HAP-1 (cell line): Measurements from ENCODE around the gene RUNDC1.
"Not testable (repeated sequence)": the region's sequence is repeated elsewhere in the genome, so short reads cannot be mapped to it uniquely, and the experiment has no call there.

Source experiments
- DNase-seq, 2 experiments: peaks; one replicate each; pipeline ENCODE4 v3.0.0-alpha.2; 2016 to 2020; ENCODE audit warnings: low spot score in 2 of 2
- H3K27me3 ChIP-seq: fragments of 250-450 bp; sonication (Bioruptor Pico); 2 replicates; pipeline ENCODE4 v1.5.1; 2020; ENCODE audit warnings: low read depth, mild to moderate bottlenecking, moderate library complexity
- H3K36me3 ChIP-seq: fragments of 250-450 bp; sonication (Bioruptor Pico); replicated peaks from 2 replicates; pipeline ENCODE4 v1.5.1; 2020; ENCODE audit warnings: mild to moderate bottlenecking
- H3K4me1 ChIP-seq: fragments of 250-450 bp; sonication (Bioruptor Pico); 2 replicates; pipeline ENCODE4 v1.5.1; 2020; ENCODE audit warnings: mild to moderate bottlenecking
- H3K4me3 ChIP-seq: fragments of 250-450 bp; sonication (Bioruptor Pico); 2 replicates; pipeline ENCODE4 v1.5.1; 2020; ENCODE audit warnings: mild to moderate bottlenecking, moderate library complexity
- H3K9me3 ChIP-seq: fragments of 250-450 bp; sonication (Bioruptor Pico); 2 replicates; pipeline ENCODE4 v1.5.1; 2020; ENCODE audit warnings: mild to moderate bottlenecking, moderate library complexity
- in situ Hi-C: fragments of 300-500 bp; cut with MboI; formaldehyde crosslinking; loops from 3 replicates; pipeline ENCODE4 v1.14.3; 2020; ENCODE audit warnings: low sequenced_read_pairs, inconsistent platforms, mixed read lengths

The RUNDC1 gene

GRCh38 chr17:43000894-43001293 lies 20.5 kb downstream of the RUNDC1 start:
- H3K27me3 ChIP-seq, H3K4me3 ChIP-seq, H3K9me3 ChIP-seq, in situ Hi-C loops, DNase-seq: not testable (repeated sequence)
- H3K36me3 ChIP-seq = peaks cover 65% of the 10 kb centered on the region
- H3K4me1 ChIP-seq = peaks cover 13% of the 10 kb centered on the region

- no peak overlapping the region for H3K4me3 ChIP-seq
- peak in 1 of 2 experiments; percentile 46 for DNase-seq
- in situ Hi-C loops = no loop called here
- H3K36me3 ChIP-seq = peaks cover 66% of the 10 kb centered on the region
- H3K4me1 ChIP-seq = peaks cover 12% of the 10 kb centered on the region; the same call in 1 of the 2 replicates
- H3K9me3 ChIP-seq = no peaks in the 10 kb centered on the region
- H3K27me3 ChIP-seq = no peaks in the 10 kb centered on the region
These were observed 23.3 kb downstream of the RUNDC1 start for GRCh38 chr17:43003542-43004172.

- H3K4me1 ChIP-seq = peaks cover 6% of the 10 kb centered on the region; the same call in 1 of the 2 replicates
- no peaks in the 10 kb centered on the region for H3K27me3 ChIP-seq
- peaks cover 34% of the 10 kb centered on the region for H3K36me3 ChIP-seq
- in situ Hi-C loops = no loop called here
- no peaks in the 10 kb centered on the region for H3K9me3 ChIP-seq
- DNase-seq = peak; percentile 59 to 84
- peak within 1 kb of the TSS; percentile 31 for H3K4me3 ChIP-seq
These were observed 26.5 kb downstream of the RUNDC1 start, which contains the start of gene IFI35 for GRCh38 chr17:43006639-43007551. Gene IFI35, plus strand, starts transcription at chr17:43006784. Its CDS starts 164 bp downstream, at chr17:43006948.

GRCh38 chr17:43010667-43011308 lies 30.4 kb downstream of the RUNDC1 start:
- Histone ChIP-seq H3K4me3 (no peak overlapping the region), H3K4me1 (peaks cover 6% of the 10 kb centered on the region; the same call in 1 of the 2 replicates), H3K27me3 (no peaks in the 10 kb centered on the region), H3K9me3 (no peaks in the 10 kb centered on the region), H3K36me3 (peaks cover 9% of the 10 kb centered on the region)
- in situ Hi-C loops = no loop called here
- DNase-seq = no peak

GRCh38 chr17:43011728-43012472 lies 31.5 kb downstream of the RUNDC1 start:
- in situ Hi-C loops = no loop called here

GRCh38 chr17:43013296-43013695 lies 32.9 kb downstream of the RUNDC1 start:
- Histone ChIP-seq H3K9me3 (no peaks in the 10 kb centered on the region), H3K36me3 (peaks cover 21% of the 10 kb centered on the region), H3K27me3 (no peaks in the 10 kb centered on the region), H3K4me3 (no peak overlapping the region), H3K4me1 (no peaks in the 10 kb centered on the region; the same call in 1 of the 2 replicates)
- in situ Hi-C loops = no loop called here
- DNase-seq = no peak

More at GRCh38 chr17:43011728-43012472, 31.5 kb downstream of the RUNDC1 start:
- H3K4me3 ChIP-seq = no peak overlapping the region
- peaks cover 1% of the 10 kb centered on the region; the same call in 1 of the 2 replicates for H3K4me1 ChIP-seq
- no peaks in the 10 kb centered on the region for H3K27me3 ChIP-seq
- H3K9me3 ChIP-seq = no peaks in the 10 kb centered on the region
- no peak for DNase-seq
- H3K36me3 ChIP-seq = peaks cover 13% of the 10 kb centered on the region

- Histone ChIP-seq H3K9me3 (no peaks in the 10 kb centered on the region), H3K27me3 (no peaks in the 10 kb centered on the region), H3K36me3 (peaks cover 23% of the 10 kb centered on the region), H3K4me1 (no peaks in the 10 kb centered on the region; the same call in 1 of the 2 replicates), H3K4me3 (no peak overlapping the region)
- DNase-seq = no peak
- in situ Hi-C loops = no loop called here
These were observed 33.8 kb downstream of the RUNDC1 start for GRCh38 chr17:43014020-43014648.

- Histone ChIP-seq H3K4me1 (no peaks in the 10 kb centered on the region; the same call in none of the 2 replicates), H3K4me3 (no peak overlapping the region), H3K9me3 (no peaks in the 10 kb centered on the region), H3K27me3 (no peaks in the 10 kb centered on the region), H3K36me3 (peaks cover 23% of the 10 kb centered on the region)
- in situ Hi-C loops = no loop called here
- DNase-seq = no peak
These were observed 34.5 kb downstream of the RUNDC1 start for GRCh38 chr17:43014649-43015542.

- no peaks in the 10 kb centered on the region for H3K9me3 ChIP-seq
- in situ Hi-C loops = no loop called here
- H3K4me3 ChIP-seq = no peak overlapping the region
- H3K4me1 ChIP-seq = no peaks in the 10 kb centered on the region; the same call in none of the 2 replicates
- peaks cover 23% of the 10 kb centered on the region for H3K36me3 ChIP-seq
- no peaks in the 10 kb centered on the region for H3K27me3 ChIP-seq
- no peak for DNase-seq
These were observed 35.2 kb downstream of the RUNDC1 start for GRCh38 chr17:43015579-43015978.

- peaks cover 23% of the 10 kb centered on the region for H3K36me3 ChIP-seq
- no peaks in the 10 kb centered on the region for H3K9me3 ChIP-seq
- no peaks in the 10 kb centered on the region for H3K27me3 ChIP-seq
- in situ Hi-C loops = no loop called here
- peaks cover 2% of the 10 kb centered on the region for H3K4me1 ChIP-seq
- no peak for DNase-seq
- no peak overlapping the region for H3K4me3 ChIP-seq
These were observed 35.9 kb downstream of the RUNDC1 start for GRCh38 chr17:43016216-43016615.

GRCh38 chr17:43018008-43018853 lies 37.9 kb downstream of the RUNDC1 start:
- peak; percentile 31 to 66 for DNase-seq
- Histone ChIP-seq H3K27me3 (no peaks in the 10 kb centered on the region), H3K4me3 (no peak overlapping the region), H3K36me3 (peaks cover 23% of the 10 kb centered on the region), H3K9me3 (no peaks in the 10 kb centered on the region), H3K4me1 (peaks cover 2% of the 10 kb centered on the region)
- in situ Hi-C loops = no loop called here
